HG02588 (cell line): ENCODE results near the gene PAWR.
"Not testable (repeated sequence)": the region's sequence is repeated elsewhere in the genome, so short reads cannot be mapped to it uniquely, and the experiment has no call there.

Source experiments
- ATAC-seq: cut with Tn5 transposase; IDR thresholded peaks from one replicate; pipeline ENCODE4 v1.9.1; 2021; ENCODE audit warnings: mild to moderate bottlenecking, moderate library complexity; ENCODE audit not compliant: unreplicated experiment

The PAWR gene

DNA sequence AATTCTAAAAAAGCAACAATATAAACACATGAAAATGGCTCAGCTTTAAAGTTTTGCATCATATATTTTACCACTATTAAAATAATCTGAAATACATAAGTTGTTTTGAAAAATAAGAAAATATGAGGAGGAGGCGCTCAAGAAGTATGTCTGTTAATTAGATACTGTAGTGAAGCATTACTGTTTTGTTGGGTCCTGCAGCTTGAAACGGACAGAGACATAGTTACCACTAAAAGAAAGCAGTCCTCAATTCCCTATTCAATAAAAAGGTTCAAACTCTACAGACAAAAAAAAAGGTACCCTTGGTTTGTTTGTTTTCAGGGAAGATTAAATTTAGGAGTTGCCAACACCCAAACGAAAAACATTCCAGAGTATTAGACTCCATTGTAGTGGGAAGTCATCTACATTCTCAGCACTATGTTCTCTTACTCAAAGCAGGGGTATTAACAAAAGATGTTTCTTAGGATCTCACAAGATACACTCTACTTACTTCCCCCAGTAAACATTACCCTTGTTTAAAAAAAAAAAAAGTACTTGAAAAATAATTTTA lies 3.0 kb downstream of the PAWR start:
- ATAC-seq = no peak

DNA sequence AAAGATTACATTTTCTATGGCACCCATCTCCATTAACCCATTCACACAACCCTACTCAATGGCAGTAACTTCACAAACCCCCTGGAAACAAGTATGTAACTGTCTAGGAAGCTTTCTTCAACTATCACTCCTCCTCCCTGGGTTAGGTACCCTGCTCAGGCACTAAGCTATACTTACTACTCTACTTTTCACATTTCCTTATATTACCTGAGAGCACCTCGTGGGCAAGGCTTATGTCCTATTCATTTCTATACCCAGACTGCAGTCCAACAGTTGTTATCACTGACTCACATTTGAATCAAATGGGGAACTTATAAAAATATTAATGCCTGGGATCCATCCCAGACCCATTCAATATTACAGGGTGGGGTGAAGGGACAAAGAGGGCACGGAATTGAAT lies 4.6 kb downstream of the PAWR start:
- no peak for ATAC-seq

DNA sequence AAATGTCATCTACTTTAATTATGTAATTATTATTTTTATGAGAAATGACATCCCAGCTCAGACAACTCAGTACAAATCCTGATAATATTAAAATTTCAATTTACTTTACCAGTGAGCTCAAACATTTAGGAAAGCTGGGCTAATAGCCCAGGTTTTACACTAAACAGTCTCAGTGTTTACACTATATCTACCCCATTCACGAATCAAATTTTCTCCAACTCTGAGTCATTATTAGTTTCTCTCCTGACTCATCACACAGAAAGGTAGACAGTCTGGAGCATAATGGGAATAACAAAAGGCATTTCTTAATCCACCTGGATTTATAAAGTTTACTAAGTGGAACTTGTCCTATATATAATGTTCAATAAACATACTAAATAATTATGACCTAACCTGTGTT lies 5.7 kb downstream of the PAWR start:
- ATAC-seq = no peak

DNA sequence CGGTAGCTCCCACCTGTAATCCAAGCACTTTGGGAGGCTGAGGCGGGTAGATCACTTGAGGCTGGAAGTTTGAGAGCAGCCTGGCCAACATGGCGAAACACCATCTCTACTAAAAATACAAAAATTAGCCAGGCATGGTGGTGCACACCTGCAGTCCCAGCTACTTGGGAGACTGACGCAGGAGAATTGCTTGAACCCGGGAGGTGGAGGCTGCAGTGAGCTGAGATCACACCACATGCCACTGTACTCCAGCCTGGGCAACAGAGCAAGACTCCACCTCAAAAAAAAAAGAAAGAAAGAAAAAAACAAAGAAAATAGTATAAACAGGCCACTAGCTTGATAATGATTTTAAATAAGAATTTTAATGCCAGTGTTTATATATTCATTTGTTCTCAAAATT lies 6.4 kb downstream of the PAWR start:
- not testable (repeated sequence) for ATAC-seq

DNA sequence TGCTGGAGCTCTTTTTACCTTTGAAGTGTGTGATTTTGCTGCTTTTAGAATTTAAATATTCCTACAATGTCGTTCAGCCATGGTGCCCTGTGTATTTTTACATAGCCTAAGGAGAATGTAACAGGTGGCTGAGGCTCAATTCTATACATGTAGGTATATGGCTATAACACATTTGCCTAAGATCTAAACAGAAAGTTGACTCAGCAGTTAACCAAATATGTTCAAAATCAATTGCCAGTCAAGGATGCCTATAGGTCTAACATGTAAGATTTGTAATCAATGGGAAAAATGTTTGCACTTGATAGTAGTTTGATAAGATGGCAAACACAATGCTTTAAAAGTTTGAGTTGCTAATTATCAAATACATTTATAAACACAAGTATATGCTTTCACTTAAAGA lies 8.2 kb downstream of the PAWR start:
- no peak for ATAC-seq

DNA sequence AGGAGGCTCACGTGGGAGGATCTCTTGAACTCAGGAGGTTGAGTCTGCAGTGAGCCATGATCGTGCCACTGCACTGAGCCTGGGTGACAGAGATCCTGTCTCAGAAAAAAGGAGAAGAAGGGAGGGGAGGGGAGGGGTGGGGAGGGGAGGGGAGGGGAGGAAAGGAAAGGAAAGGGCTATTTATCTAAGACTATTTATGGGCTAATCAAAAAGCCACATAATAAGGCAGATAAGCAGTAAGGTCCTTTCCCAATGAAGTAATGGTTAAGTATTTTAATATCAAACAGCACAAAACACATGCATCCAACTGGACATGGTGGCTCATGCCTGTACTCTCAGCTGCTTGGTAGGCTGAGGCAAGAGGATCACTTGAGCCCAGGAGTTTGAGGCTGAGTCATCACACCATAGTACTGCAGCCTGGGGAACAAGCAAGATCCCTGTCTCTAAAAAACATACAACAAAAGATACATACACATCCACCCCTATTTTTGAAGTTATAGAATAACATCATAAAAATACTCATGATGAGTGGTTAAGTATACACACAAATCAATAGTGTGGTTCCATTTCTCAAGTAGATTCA lies 9.7 kb downstream of the PAWR start:
- no peak for ATAC-seq

DNA sequence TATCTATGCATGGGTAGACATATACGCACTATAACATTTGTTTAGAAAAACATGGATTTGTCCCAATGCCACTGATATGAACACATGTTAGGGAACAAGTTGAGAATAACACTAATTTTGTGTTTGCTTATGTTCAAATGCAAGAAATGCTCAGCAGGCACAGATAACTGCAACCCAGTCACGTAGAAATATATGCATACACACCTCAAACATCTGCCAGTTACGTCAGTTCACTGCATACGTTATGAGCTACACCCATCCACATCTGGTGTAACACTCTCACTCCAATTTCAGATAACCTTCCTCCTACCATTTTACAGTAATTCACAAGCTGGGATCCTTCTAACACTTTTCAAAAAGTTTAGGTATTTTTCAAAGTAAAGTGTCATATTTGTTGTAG lies 10.7 kb downstream of the PAWR start:
- ATAC-seq = no peak

DNA sequence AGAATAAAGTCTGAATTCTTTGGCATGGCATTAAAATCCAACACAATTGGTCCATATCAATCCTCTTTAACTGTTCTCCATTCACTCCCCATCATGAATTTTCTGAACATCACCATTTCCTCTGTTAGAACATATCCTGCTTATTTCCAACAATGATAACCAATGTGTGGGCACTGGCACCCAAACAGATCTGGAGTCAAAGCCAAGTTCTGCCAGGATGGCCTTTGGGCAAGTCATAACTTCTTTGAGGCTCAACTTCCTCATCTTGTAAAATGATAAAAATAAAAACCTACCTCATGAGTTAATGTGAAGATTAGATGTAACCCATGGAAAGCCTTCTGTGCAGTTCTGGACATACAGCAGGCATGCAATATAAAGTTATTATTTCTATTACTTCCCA lies 12.5 kb downstream of the PAWR start:
- no peak for ATAC-seq

DNA sequence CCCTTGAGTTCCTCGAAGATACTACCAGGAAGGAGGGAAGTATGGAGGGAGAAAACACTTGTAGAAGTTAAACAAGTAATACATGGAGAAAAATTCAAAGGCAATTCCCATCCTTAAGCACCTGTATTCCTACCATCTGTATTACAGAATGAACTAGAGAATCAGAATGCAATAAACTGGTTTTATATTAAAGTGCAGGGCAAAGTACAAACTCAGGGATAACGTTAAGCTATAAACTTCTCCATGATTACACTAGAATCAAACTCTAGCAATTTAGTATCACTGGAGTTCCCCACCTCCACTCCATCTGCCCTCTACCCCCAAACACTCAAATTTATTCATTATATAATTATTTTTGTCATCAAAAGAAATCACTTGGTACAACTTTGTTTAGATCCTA lies 13.1 kb downstream of the PAWR start:
- no peak for ATAC-seq

DNA sequence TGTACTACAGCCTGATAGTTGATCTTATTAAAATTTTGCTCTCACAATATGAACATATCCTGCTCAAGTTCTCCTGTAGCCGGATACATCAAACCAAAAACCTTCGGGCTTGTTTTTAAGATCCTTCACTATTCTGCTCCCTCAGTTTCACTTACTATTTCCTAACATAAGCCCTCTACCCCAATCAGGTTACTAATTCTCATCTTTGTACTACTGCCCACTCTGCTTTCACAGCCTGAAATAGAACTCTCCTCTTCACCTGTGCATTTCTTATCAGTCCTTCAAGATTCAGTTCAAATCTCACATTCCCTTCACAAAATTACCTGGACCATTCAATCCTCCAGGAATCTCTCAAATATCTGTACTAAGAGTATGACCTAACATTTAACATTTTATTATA lies 14.2 kb downstream of the PAWR start:
- ATAC-seq = no peak

DNA sequence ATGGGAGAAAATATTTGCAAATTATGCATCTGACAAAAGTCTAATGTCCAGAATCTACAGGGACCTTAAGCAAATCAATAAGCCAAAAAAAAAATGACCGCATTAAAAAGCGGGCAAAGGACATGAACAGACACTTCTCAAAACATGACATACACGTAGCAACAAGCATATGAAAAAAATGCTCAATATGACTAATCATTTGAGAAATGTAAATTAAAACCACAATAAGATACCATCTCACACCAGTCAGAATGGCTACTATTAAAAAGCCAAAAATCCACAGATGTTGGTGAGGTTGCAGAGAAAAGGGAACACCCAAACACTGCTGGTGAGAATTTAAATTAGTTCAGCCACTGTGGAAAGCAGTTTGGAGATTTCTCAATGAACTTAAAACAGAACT lies 16.1 kb downstream of the PAWR start:
- no peak for ATAC-seq

DNA sequence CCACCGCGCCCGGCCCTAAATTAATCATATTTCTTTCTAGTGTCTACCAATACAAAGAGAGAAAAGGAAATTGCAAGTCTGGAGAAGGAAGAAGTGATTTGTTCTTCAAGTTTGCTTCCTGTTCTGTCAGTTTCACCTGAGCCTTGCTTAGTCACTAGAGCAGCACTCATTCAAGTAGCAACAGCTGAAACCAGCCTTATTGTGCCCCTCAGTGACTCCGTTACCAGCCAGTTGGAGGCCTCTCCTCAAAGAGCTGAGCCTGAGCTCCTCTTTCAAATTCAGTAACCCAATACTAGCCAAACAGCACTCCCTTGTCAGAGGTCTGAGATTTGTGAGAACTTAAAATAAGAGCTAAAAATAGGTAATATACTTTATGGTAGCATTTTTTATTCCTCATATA lies 17.4 kb downstream of the PAWR start:
- no peak for ATAC-seq

DNA sequence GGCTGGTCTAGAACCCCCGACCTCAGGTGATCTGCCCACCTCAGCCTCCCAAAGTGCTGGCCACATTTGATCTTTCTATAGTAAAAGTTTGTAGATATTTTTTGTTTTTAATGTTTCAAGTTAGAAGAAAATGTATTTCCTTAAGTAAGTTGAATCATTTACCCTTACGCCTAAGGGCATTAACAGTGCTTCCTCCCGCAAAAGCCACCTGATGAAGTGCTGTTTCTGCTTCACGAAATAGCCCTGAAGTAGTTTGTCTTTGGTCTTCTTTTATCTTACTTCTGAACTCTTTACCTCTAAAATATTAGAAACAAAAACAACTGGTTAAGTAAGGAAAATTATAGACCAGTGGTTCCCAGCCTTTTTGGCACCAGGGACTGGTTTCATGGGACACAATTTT lies 22.7 kb downstream of the PAWR start:
- no peak for ATAC-seq

DNA sequence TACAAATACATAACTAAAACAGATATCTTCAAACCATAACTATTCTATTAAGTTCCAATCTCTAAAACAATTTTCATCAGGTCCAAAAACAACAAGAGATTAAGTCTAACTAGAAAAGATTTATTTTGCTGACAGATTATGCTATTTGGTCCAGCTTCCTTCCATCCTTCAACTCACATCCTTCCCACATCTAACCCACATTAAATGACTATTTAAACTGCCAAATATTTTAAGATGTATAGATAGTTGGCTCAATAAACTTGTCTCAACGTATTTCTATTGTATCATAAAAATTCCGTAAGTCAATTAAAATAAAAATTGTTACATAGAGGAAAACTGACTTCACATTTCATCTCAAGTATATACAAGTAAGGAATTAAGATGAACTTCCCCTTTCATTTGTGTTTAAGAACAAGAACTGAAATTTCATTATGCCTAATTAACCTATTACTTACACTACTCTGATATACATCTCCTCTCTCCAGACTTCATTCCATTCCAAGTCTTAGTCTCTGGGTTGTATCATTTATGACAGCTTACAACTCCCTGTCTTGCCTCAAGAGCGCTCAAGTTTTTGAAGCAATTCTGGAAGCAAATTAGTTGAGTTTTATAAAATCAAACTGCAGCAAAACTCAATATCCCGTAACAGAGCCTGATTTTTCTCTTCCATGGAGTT lies 25.4 kb downstream of the PAWR start:
- ATAC-seq = no peak

DNA sequence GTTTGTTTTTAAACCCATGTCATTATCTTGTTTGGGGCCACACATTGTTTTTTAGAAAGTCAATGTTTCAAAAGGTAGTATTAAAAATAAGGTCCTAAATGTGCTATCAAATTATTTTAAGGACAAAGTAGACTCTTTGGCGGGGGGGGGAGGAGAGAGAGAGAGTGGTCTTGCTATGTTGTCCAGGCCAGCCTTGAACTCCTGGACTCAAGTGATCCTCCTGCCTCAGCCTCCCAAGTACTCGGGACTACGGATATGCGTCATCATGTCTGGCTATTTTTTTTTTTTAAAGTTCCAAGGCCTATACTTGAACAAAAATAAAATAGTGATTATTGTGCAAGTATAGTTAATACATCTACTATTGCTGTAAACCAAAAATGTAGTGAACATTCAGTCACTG lies 26.2 kb downstream of the PAWR start:
- ATAC-seq = no peak

DNA sequence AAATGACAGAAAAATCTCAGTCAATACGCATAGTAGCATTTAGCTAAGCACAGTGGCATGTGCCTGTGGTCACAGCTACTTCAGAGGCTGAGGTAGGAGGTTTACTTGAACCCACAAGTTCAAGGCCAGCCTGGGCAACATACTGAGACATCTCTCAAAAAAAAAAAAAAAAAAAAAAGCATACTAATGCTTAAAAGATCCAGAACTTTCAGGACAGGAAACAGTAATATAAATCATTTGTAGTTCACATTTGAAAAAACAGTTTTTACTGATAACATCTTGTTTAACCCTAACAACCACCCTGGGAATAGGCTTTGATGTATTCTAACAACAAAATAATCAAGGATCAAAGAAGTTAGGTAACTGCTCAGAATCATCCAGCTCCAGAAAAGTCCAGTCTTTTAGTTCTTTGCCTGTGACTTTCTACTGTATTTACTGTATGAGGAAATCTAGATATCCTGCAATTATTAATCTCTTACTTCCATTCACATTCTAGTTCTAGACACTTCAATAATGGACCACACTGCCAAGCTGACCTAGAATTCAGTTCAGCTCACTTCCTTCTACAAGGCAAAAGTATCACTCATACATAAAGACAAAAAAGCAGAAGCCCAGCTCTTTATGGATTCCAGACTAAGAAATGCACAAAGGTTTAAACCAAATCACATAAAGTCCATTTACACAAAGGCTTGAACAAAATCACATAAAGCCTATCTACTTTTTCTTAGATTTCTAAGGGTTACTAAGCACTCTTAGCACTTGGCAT lies 28.5 kb downstream of the PAWR start:
- no peak for ATAC-seq

DNA sequence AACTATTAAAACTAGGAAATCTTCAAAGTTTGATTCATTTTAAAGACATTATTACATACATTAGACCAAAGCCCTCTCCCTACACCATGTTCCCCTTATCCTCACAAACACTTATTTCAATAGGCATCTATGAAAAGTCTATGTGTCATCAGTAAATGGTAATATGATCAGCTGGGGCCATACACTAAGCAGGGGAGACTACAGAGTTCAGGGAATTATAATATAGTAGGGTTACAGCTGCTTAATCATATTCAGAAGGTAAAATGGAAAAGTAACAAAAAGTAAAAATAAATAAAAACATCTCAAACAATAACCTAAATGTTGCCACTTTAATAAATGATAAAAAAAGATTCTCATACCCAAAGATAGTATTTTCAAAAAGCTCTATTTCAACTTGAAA lies 29.1 kb downstream of the PAWR start:
- no peak for ATAC-seq

DNA sequence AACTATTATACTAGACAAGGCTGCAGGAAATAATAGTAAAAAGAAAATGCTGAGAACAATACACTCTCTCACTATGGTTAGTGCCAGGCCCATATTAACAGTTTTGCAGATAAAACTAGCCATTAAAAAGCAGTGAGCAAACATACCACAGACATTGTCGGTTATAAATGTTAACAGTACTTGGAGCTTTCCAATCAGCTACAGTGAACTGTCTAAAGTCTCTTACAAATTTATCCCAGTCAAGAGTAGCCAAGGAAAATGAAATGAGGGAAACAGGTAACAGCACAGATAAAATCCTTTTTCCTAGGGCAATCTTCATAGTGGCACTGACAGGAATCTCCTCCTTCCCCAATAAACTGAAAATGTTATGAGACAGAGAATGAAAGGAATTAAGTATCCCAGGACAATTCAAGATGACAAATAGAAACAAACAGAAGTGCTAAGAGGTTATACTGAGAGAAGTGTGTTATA lies 30.8 kb downstream of the PAWR start:
- ATAC-seq = no peak

DNA sequence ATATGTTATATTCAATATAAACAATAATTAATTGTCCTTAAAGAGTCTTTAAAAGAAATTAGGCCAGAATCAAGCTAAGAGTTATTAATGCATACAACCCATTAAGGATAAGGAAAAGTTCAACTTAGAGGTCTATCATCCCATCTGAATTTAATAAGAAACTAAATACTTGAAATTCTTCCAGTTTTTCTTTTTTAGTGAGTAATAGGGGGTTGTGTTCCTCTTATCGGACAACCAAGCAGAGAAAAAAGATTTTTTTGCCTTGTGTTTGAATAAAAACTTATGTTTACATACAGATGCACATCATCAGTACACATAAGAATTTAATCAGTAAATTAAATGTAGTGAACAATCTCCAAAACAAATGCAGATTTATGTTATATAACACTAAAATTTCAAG lies 32.5 kb downstream of the PAWR start:
- ATAC-seq = no peak

DNA sequence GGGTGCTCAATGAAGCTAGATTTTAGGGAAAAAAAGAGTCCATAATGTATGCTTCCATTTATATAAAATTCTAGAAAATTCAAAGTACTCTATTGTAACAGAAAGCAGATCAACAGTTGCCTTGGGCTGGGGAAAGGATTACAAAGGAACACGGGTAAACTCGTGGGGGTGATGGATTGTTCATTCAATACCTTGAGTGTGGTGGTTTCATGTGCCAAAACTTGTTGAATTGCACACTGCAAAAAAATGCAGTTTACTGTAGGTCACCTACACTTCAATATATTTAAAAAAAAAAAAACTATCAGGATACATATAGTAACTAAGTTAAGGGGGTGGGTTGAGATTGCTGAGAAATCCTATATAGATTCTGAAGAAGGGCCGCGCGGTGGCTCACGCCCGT lies 33.6 kb downstream of the PAWR start:
- no peak for ATAC-seq

DNA sequence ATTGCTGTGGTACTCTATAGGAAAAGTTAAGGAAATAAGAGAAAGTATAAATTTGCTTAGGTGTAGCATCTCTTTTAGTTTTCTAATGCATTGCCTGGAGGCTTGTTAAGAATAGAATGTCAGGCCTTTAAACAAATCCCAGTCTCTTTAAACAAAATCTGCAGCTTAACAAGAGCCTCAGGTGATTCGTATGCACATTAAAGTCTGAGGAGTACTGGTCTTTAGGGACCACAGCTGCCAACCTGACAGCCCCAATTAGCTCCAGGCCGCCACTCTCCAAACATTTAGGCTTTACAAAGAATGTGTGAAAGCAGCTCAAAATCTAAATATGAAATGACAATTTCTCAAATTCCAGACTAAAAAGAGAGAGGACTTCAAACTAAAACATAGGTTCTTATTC lies 35.7 kb downstream of the PAWR start:
- ATAC-seq = no peak

DNA sequence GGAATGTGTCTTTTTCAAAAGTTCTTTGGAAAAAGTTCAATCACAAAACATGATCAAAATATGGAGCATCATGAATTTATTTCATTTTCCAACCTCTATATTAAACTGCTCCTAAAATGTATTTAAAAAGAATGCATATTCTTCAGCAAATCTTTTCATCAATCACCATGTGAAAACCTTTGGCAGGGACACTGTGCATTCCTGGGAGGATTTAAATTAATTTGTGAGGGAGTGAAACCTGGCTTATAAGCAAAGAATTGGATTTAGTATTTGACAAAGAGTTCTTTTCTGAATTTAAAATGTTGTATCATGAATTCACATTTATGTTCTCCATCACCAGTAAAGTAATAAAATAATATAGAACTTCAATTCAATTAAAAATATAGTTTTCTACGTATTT lies 38.2 kb downstream of the PAWR start:
- ATAC-seq = no peak
